Epithelial cell of proximal tubule (primary cell): ENCODE data around the gene DCST1. TPM values are rescaled to one million over a fixed set of nuclear protein-coding genes. Genes with fewer than 3 reads are reported as not detected.

Experiments
- DNase-seq: peaks from one replicate; pipeline ENCODE4 v3.0.0-alpha.2; 2011; ENCODE audit warnings: low read depth
- H3K4me3 ChIP-seq: 2 replicates; pipeline ENCODE4 v1.5.1; 2011; ENCODE audit warnings: low read depth, mild to moderate bottlenecking, low read length
- CTCF ChIP-seq: conservative IDR thresholded peaks from 2 replicates; pipeline ENCODE4 v1.5.1; 2012; ENCODE audit warnings: low read depth, mild to moderate bottlenecking, low read length
- total RNA-seq: library from RNA; depleted of rRNA; stranded (reverse); fragments of >200 nt; gene quantifications from 2 replicates; pipeline ENCODE4 v1.2.3, GENCODE V29; 2015

Gene DCST1
- total RNA-seq, 1 donor from 2014 or later, result not detected

GRCh38 chr1:155081472-155082300, 48.1 kb downstream of the DCST1 start:
- no peak overlapping the region for H3K4me3 ChIP-seq

GRCh38 chr1:155082301-155083051, 48.9 kb downstream of the DCST1 start:
- no peak for TF ChIP-seq CTCF
- no peak for DNase-seq
- no peak overlapping the region for H3K4me3 ChIP-seq

More at GRCh38 chr1:155081472-155082300, 48.1 kb downstream of the DCST1 start:
- no peak for DNase-seq
- no peak for TF ChIP-seq CTCF

- H3K4me3 ChIP-seq, result no peak overlapping the region
- no peak for DNase-seq
- no peak for TF ChIP-seq CTCF
These were observed 49.5 kb downstream of the DCST1 start for GRCh38 chr1:155083052-155083541.

GRCh38 chr1:155083865-155084721, 50.5 kb downstream of the DCST1 start:
- no peak for DNase-seq
- TF ChIP-seq CTCF, result peak; percentile 41
- H3K4me3 ChIP-seq, result peak overlapping the region; percentile 82

GRCh38 chr1:155084722-155085503, 51.3 kb downstream of the DCST1 start:
- peak; percentile 90 for TF ChIP-seq CTCF
- peak; percentile 45 for DNase-seq
- H3K4me3 ChIP-seq, result peak overlapping the region; percentile 82
